Measurements from ENCODE around the gene RPA1.

RPA1 gene

GRCh38 chr17:1908699-1909309 lies 79.0 kb downstream of the RPA1 start:
- peak; percentile 36 for DNase-seq (ENCODE audit: low read depth, low spot score)

- DNase-seq (ENCODE audit: low read depth, low spot score): no peak
These were observed 80.2 kb downstream of the RPA1 start for GRCh38 chr17:1909985-1910384.

- DNase-seq (ENCODE audit: low read depth, low spot score): no peak
These were observed 82.3 kb downstream of the RPA1 start for GRCh38 chr17:1912146-1912545.

- DNase-seq (ENCODE audit: low read depth, low spot score): no peak
These were observed 83.9 kb downstream of the RPA1 start for GRCh38 chr17:1913702-1914101.

GRCh38 chr17:1914661-1915083 lies 84.9 kb downstream of the RPA1 start:
- no peak for DNase-seq (ENCODE audit: low read depth, low spot score)

- DNase-seq (ENCODE audit: low read depth, low spot score): no peak
These were observed 86.1 kb downstream of the RPA1 start for GRCh38 chr17:1915889-1916288.

GRCh38 chr17:1916316-1916715 lies 86.5 kb downstream of the RPA1 start:
- no peak for DNase-seq (ENCODE audit: low read depth, low spot score)

- DNase-seq (ENCODE audit: low read depth, low spot score): no peak
These were observed 87.3 kb downstream of the RPA1 start for GRCh38 chr17:1916963-1917715.

GRCh38 chr17:1918346-1919162 lies 88.7 kb downstream of the RPA1 start:
- DNase-seq (ENCODE audit: low read depth, low spot score): no peak

- DNase-seq (ENCODE audit: low read depth, low spot score): no peak
These were observed 89.4 kb downstream of the RPA1 start for GRCh38 chr17:1919201-1919600.

- no peak for DNase-seq (ENCODE audit: low read depth, low spot score)
These were observed 91.1 kb downstream of the RPA1 start for GRCh38 chr17:1920948-1921351.

GRCh38 chr17:1928976-1929375 lies 99.2 kb downstream of the RPA1 start:
- no peak for DNase-seq (ENCODE audit: low read depth, low spot score)

- no peak for DNase-seq (ENCODE audit: low read depth, low spot score)
These were observed 100.5 kb downstream of the RPA1 start for GRCh38 chr17:1930337-1930645.

GRCh38 chr17:1931844-1932579 lies 102.2 kb downstream of the RPA1 start:
- no peak for DNase-seq (ENCODE audit: low read depth, low spot score)

GRCh38 chr17:1933875-1934715 lies 104.3 kb downstream of the RPA1 start:
- no peak for DNase-seq (ENCODE audit: low read depth, low spot score)

GRCh38 chr17:1934901-1935300 lies 105.1 kb downstream of the RPA1 start:
- no peak for DNase-seq (ENCODE audit: low read depth, low spot score)

- DNase-seq (ENCODE audit: low read depth, low spot score): no peak
These were observed 107.0 kb downstream of the RPA1 start for GRCh38 chr17:1936766-1937165.

- no peak for DNase-seq (ENCODE audit: low read depth, low spot score)
These were observed 107.7 kb downstream of the RPA1 start for GRCh38 chr17:1937461-1937860.

- no peak for DNase-seq (ENCODE audit: low read depth, low spot score)
These were observed 110.4 kb downstream of the RPA1 start for GRCh38 chr17:1939981-1940809.

- no peak for DNase-seq (ENCODE audit: low read depth, low spot score)
These were observed 111.0 kb downstream of the RPA1 start for GRCh38 chr17:1940810-1941185.

All from smooth muscle cell of the brain vasculature (primary cell).